GM18517 (cell line): ENCODE data around the gene POLR1D.

Source experiments
- ATAC-seq: cut with Tn5 transposase; IDR thresholded peaks from one replicate; pipeline ENCODE4 v1.9.1; 2021; ENCODE audit warnings: mild to moderate bottlenecking, moderate library complexity; ENCODE audit not compliant: unreplicated experiment

POLR1D gene

DNA sequence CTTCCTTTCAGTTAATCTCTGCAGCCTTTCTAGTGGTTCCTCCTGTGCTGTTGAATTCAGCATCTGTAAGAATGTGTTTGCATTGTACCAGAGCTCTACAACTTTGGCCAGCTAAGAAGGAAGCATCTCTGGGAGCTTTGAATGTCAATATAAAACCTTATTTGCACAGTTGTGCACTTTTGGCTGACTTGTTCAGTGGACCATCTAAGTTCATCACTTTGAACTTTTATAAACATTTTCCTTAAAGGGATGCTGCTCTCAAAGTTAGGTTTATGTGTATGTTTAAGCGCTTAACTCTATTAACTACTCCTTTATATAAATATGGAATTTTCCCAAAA, 15.6 kb downstream of the POLR1D start:
- no peak for ATAC-seq

DNA sequence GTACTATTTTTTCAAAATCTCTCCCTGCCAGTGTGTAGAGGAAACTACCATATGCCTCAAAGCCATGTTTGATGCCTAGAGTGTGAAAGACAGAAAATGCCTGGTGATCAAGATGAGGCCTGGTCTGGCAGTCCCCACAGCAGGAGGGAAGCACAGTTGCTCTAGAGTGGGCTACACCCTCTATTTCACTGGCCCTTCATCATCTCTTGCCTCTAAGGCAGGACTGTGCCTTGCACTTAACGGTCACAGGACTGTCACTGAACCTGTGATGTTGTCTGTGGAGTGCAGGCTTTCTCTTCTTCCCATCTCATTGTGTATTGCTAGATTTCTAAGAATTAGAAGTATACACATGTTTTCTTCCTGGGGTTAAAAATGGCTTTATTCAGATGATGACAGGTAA, 16.3 kb downstream of the POLR1D start:
- no peak for ATAC-seq

DNA sequence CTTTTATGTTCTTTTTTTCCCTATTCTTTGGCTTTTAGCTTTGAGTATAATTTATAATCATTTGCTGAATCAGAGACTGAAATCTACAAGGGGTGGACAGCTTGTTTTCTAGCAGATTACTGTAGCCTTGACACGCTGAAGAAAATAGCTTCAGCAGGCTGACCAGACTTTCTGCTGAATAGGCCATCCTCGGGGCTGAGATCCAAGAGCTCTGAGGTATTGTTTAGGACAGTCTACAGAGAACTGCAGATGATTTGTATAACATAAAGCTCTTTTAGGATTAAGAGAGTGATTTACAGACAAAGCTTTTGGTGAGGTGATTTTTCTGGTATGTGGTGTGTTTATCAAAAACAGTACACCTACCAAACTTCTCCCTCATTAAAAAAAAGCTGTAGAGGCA, 16.8 kb downstream of the POLR1D start:
- ATAC-seq = no peak

DNA sequence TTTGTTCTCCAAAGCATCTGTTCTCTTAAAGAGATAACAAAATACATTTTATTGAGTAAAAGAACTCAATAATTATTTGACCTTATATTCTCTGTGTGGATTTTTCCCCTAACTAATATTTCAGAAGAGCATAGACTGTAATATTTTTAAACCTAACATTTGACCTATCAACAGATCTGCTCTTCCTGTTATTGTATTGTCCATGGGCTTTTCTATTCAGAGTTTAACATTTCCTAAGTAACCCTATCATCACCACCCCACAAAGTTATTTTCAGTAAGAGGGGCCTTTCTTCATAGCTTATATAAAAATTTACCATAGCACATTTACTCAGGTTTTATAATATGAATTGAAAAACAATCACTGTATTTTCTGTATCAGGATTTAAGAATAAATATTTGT, 17.5 kb downstream of the POLR1D start:
- ATAC-seq = no peak

DNA sequence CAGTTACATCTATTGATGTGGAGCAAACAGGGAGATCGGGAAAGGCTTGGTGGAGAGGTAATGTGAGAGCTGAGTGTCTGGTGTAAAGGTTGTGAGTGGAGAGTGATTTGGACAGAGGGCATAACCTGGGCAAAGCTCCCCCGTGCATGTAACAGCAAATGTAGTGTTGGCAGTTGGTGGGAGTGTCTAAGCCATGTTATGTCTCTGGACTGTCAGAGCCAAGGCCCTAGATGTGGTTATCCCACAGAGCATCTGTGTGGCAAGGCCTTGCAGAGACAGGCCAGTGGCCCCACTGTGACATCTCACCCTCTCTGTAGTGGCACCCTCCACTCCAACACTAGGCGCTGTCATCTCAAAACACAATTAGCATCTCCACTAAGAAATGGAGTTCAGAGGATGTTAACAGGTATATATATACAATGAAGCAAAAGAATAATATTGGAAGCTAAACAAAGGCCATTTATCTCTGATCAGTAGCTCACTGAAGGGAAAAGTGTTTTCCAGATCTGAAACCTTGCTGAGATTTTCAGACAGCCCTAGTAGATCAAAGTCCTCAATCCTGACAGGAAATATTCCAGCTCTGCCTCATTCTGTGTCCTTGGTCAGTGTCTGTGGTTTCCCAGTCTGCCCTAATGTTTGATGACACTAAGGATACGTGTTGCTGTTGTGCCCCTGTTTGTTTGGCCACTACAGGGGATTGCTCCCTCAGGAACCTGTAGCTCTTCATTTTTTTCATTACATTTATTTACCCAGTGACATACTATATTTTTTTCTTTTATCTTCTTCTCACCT, 20.2 kb downstream of the POLR1D start:
- no peak for ATAC-seq

DNA sequence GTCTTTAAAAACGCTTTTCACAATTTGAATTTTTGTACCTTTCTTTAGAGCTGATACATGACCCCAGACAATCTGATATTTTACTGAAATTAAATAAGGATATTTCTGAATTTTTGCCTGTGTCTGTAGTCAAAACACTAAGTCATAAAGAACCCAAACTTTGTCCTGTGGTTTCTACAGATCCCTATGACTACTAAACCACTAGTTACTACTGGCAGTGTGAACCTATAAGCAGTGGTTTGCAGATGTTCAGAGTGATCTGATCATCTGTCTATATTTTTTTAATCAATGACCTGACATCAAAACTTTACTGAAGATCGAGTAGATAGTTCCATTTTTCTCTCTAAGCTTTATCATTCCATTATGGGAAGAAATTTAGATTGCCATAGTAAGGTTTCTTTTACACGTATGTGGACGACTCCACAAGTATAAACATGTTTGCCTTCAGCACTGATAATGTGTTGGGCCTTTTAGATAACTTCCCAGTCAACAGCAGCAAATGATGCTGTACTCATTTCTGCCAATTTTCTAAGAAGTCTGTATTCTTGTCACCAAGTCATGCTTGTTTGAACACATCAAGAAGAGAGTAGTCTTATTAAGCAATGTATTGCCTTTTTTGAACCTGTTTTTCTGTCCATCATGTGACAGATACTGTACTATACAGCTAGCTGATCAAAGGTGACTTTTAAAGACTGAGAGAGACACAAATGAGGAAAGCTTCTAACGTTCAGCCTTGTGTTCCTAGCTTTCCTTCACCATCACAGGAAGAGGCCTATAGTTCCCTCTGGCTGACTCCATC, 21.8 kb downstream of the POLR1D start:
- no peak for ATAC-seq

DNA sequence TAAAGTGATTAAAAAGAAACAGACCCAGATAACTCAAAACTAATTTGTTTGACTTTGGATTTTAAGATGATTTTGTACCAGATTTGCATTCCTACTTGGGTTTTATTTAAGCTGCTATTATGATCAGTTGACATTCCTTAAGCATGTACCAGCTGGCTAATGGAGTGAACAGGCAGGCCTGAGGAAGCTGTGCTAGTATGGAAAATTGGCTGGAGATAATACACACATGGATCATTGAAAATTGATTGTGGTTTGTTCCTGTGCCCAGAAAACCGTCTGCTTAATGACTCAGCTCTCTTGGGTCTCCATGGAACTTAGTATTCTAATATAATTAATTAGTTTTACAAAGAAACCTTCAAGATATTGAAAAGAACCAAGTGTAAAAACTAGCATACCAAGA, 22.6 kb downstream of the POLR1D start:
- no peak for ATAC-seq

DNA sequence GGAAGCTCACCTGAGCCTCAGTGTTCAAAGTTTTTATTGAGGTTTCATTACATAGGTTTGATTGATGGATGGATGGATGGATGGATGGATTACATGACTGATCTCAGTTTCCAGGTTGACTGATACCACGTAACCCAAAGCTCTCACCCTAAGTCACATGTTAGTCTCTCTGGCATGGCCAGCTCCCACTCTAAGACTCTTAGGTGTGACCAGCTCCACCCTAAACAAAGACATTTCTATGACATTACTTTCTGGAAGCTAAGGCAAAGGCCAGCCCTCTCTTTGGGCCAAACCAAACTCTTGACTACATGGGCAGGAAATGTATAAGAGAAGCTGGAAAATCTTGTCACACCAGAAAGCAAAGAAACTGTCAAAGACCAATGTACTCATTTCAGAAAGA, 28.6 kb downstream of the POLR1D start:
- no peak for ATAC-seq

DNA sequence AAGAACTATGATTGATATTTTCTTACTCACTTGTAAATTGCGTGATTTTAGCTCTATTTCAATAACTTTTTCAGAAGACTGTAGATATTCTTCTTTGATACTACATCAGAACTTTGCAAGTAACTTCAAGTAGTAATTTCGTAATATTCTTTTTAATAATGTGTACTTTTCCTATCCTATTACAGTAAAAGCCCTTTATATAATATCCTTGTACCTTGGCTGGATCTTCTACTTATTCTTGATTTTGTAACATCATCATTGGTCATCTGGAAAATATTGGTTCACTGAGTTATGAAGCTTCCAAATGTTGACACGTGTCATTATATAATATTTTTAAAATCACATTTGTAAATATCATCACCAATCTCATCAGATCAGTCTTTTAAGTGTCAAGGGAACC, 32.4 kb downstream of the POLR1D start:
- ATAC-seq = no peak

DNA sequence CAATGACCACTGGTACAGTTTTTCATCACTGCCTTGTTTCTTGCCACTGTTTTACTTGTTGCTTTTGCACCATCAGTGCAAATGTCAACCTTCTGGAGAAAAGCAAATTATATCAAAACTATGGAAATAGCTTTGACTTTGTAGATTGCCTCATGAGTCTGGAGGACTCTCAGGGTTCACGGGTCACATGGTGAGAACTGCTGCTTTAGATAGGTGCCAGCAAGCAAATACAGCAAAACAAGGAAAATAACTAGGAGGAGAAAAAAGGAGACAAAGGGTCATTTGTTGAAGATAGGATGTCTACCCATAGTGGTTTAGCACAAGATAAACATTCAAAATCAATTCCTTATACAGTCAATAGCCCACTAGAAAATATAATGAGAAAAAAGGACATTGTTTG, 33.1 kb downstream of the POLR1D start:
- ATAC-seq = no peak

DNA sequence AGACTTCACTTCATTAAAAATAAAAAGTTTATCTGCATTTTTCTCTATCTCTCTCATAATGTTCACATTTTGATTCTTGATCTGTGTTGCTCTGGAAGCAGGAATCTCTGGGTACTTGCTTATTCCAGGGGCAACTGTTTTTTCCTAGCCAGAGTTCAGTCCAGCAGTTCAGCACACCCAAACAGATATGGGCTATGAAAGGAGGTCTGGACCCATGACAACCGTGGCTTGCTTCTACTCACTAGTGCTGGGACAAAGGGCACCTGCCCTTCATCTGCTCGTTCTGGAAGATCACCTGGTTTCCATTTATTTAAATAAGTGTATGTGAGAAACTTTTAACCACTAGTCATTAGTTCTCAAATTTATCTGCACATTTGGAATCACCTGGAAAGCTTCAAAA, 36.0 kb downstream of the POLR1D start:
- no peak for ATAC-seq

DNA sequence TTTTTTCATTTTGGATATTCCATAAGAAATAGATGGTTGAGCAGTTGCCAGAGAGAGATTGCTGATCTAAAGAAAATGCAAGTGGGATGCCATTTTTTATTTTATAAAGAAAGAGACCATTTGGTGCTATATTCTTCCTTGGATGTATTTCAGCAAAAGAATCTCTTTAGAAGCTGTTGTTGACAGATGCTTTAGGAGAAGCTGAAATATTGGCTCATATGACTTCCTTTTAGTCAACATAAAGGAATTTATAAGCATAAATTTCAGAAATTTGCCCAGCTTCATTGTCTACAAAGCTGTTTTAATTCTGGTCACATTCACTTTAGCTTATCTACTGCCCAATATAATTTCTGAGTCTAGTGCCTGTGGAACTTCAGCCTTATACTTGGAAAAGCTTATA, 36.9 kb downstream of the POLR1D start:
- no peak for ATAC-seq

DNA sequence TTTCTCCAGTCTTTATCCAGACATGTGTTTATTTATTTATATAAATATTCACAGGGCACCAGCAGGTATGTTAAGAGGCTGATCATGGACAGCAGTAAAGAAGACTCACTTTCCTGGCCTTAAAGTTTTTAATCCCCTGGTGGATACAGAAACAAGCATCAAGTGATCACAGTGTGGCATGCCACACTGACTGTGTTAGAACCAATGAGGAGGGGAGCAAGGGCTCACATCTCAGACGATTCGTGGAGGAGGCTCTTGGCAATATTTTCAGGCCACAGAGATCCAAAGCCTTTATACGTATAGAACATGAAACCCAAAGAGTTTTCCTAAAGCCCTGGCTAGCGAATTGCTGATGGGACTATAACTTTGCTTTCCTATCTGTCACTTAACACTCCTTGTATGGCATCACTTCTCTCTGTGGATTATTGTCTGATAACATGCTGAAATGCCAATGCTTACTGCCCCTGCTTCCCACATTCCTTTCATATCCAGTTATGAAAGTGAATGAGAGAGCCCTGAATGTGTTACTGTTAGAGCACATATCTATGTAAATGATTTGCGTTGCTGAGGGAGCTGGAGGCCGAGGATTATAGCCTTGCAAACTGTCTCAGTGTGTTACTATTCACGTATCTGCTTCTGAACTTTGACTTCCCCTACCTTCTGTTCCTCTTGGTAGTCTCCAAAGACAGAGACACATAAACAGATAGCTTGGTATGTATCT, 37.6 kb downstream of the POLR1D start:
- ATAC-seq = no peak

DNA sequence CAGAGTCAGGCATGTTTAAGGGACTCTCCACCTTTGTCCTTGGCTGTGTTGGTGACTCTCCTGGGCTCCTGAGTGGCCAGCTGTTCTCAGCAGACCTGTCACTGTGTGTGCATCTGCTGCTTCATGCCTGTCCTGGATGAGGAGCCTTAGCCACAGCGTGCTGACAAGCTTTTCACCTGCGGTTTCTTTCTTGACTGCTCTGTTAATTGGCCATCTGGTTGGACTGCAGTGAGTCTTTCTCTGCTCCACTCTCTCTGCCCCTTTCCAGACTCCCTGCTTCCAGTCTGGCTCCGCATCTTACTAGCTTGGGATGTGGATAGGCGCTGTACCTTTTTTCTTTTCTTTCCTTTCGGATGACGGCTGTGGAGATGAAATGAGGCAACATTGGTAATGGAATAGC, 38.8 kb downstream of the POLR1D start:
- ATAC-seq = no peak

DNA sequence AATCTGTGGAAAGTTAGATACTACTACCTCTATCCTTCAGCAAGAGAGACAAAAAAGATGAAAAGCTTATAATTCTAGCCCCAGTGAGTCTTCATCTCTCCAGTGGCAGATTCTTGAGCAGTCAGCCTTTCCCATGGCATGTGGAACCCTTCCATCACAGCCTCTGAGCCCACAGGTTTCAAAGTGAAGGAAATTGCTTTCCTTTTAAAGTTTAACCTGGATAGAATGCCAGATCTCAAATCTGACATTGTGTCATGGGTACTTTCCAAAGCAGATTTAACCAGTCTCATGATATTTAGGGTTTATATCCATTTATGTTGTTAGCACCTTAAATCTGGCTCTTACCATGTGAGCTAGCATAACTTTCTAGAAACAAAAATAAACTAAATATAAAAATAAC, 39.3 kb downstream of the POLR1D start:
- ATAC-seq = no peak

DNA sequence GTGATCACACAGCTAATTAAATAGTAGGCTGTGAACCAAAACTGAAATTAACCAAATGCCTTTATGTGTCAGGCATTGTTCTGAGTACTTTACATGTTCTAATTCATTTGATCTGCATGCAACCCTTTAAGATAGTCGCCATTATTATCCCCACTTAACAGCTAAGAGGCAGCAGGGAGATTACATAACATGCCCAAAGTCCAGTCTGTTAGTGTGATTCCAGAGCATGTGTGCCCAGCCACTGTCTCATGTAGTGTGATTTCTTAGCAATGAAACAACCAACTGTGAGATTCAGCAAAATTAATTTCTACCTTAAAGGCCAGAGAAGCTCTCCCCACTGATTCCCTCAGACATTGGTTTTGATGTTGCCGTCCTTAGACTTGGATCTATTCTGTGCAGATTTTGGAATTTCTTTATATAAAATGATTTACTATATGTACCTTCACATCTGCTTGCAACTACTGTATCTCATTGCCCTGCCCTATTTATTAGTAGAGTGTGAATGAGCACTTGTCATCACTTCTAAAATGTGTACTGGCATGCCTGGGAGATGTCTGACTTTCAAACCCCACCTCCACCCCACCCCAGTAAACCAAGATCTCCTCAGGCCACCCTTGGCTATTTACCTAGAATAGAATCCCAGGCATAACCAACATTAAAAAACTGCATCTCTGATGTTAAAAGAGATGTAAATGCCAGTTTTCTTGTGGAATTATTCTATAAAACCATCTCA, 41.2 kb downstream of the POLR1D start:
- no peak for ATAC-seq

DNA sequence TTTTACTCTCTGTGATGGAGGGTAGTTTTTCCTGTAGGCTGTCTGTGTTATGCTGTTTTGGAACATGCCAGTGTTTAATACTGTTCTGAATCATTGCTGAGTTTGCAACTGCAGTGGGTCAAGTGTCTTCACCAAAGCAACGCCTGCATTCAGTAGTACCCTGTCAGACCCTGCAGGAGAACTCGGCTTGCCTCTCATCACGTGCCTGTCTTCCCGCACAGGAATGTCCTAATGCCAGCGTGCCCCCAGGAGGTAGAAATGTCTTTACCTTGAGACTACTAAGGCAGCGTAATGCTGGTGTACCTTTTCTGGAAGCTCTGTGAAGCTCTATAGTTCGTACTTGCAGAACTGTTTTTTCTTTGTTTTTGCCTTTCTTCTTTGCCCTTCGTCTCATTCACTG, 42.3 kb downstream of the POLR1D start:
- ATAC-seq = no peak

DNA sequence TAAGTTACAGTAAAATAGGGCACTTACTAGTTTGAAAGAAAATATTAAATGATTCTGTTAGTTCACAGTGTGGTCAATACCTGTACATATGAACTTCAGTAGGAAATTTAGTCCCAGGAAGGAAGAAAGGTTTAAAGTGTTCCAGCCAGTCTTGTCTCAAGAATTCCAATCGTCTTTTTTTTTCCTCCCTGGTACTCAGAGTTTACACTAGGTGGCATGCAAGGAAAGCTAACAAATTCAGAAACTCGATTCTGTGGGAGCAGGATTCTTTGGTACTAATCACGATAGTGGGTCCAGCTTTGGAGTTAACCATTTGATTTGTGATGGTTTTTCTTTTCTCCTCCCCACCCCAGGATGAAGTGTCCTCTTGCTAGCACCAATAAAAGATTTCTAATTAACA, 43.6 kb downstream of the POLR1D start:
- ATAC-seq = no peak

DNA sequence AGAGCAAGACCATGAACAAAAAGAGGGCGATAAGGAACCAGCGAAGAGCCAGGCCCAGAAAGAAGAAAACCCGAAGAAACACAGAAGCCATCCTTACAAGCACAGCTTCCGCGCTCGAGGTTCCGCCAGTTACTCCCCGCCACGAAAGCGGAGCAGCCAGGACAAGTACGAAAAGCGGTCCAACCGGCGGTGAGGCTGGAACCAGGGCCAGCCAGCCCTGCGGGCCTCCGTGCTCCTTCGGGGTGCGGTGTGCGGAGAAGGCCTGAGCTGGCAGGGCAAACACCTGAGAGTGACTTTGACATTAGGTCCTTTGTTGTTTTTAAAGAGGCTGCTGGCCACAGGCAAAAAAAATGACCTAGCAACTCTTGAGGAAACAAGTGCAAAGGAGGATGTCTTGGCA, 44.1 kb downstream of the POLR1D start:
- ATAC-seq = no peak

DNA sequence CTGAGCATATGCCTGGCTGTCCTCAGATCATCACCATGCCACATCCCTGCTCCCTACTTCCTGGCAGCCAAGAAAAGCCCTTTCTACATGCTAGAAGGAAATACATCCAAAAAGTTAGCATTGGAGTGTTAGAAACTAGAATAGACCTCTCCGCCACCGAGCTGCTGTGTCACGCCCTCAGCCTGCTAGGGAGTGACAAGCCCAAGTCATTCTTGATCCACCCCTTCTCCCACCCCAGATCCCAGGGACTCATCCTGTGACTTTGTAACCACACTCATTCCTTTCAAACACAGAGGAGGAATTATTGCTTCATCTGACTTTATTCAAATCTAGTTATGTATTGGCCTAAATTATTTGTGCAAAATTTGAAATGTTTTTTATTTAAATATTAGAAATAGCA, 45.3 kb downstream of the POLR1D start:
- ATAC-seq = no peak

DNA sequence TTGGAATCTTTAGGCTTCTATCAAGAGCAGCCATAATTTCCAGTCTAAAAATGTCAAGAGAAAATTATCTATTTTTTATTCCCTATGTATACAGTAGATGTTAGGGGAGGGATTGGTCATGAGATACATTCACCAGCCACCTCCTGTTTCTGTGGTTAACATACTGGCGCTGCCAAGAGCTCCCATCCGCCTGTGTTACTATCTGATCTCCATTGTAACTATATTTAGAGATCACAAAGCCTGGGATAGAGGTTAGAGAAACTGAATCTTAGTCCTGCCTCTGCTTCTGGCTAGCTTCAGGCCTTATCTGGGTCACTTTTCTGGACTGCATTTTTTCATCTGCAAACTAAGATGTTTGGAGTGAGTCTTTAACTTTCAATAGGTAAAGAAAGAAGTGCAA, 46.3 kb downstream of the POLR1D start:
- no peak for ATAC-seq
